ENCODE results near the gene PAQR9.

The PAQR9 gene

GRCh38 chr3:142987707-142988106 is 24.2 kb upstream of the PAQR9 start:
- H3K4me3 ChIP-seq, result no peak overlapping the region
- no peak for TF ChIP-seq POLR2AphosphoS5 (IDR thresholded peaks at IDR 0.05; ENCODE audit: borderline replicate concordance, low read depth, low read length)
- TF ChIP-seq FOXP2 (optimal IDR thresholded peaks at IDR 0.05; ENCODE audit: control extremely low read depth, extremely low read length, insufficient read depth), result no peak
- no peak for TF ChIP-seq EZH2 (IDR thresholded peaks at IDR 0.05)
- DNase-seq (ENCODE audit: low read depth, low spot score), result no peak
- H3K9ac ChIP-seq (ENCODE audit: insufficient read length), result no peak overlapping the region
- H3K9me3 ChIP-seq (ENCODE audit: low read depth, low read length), result no peaks in the 10 kb centered on the region
- H3K27ac ChIP-seq, result no peak overlapping the region
- H3K36me3 ChIP-seq (ENCODE audit: insufficient read depth, low read length), result no peaks in the 10 kb centered on the region

GRCh38 chr3:142987080-142987700 is 23.7 kb upstream of the PAQR9 start:
- no peak overlapping the region for H3K27ac ChIP-seq
- DNase-seq (ENCODE audit: low read depth, low spot score), result peak; percentile 56
- H3K9ac ChIP-seq (ENCODE audit: insufficient read length), result no peak overlapping the region
- TF ChIP-seq POLR2AphosphoS5 (IDR thresholded peaks at IDR 0.05; ENCODE audit: borderline replicate concordance, low read depth, low read length), result no peak
- TF ChIP-seq FOXP2 (optimal IDR thresholded peaks at IDR 0.05; ENCODE audit: control extremely low read depth, extremely low read length, insufficient read depth), result no peak
- TF ChIP-seq EZH2 (IDR thresholded peaks at IDR 0.05), result no peak
- H3K4me3 ChIP-seq, result no peak overlapping the region
- no peaks in the 10 kb centered on the region for H3K9me3 ChIP-seq (ENCODE audit: low read depth, low read length)
- H3K36me3 ChIP-seq (ENCODE audit: insufficient read depth, low read length), result no peaks in the 10 kb centered on the region

- no peak for TF ChIP-seq EZH2 (IDR thresholded peaks at IDR 0.05)
- no peak for TF ChIP-seq POLR2AphosphoS5 (IDR thresholded peaks at IDR 0.05; ENCODE audit: borderline replicate concordance, low read depth, low read length)
- no peak for TF ChIP-seq FOXP2 (optimal IDR thresholded peaks at IDR 0.05; ENCODE audit: control extremely low read depth, extremely low read length, insufficient read depth)
- no peak overlapping the region for H3K27ac ChIP-seq
Observed at GRCh38 chr3:142984255-142984654, 20.8 kb upstream of the PAQR9 start.

GRCh38 chr3:142983318-142983717 is 19.8 kb upstream of the PAQR9 start:
- no peak for DNase-seq (ENCODE audit: low read depth, low spot score)
- Histone ChIP-seq H3K9ac (ENCODE audit: insufficient read length) (no peak overlapping the region), H3K27ac (no peak overlapping the region), H3K9me3 (ENCODE audit: low read depth, low read length) (no peaks in the 10 kb centered on the region), H3K4me3 (no peak overlapping the region), H3K36me3 (ENCODE audit: insufficient read depth, low read length) (no peaks in the 10 kb centered on the region)
- no peak for TF ChIP-seq EZH2 (IDR thresholded peaks at IDR 0.05)
- TF ChIP-seq POLR2AphosphoS5 (IDR thresholded peaks at IDR 0.05; ENCODE audit: borderline replicate concordance, low read depth, low read length), result no peak
- no peak for TF ChIP-seq FOXP2 (optimal IDR thresholded peaks at IDR 0.05; ENCODE audit: control extremely low read depth, extremely low read length, insufficient read depth)

More at GRCh38 chr3:142984255-142984654, 20.8 kb upstream of the PAQR9 start:
- Histone ChIP-seq H3K9ac (ENCODE audit: insufficient read length) (no peak overlapping the region), H3K36me3 (ENCODE audit: insufficient read depth, low read length) (no peaks in the 10 kb centered on the region), H3K9me3 (ENCODE audit: low read depth, low read length) (no peaks in the 10 kb centered on the region), H3K4me3 (no peak overlapping the region)
- DNase-seq (ENCODE audit: low read depth, low spot score), result no peak

GRCh38 chr3:142982038-142982773 is 18.7 kb upstream of the PAQR9 start:
- no peak for TF ChIP-seq POLR2AphosphoS5 (IDR thresholded peaks at IDR 0.05; ENCODE audit: borderline replicate concordance, low read depth, low read length)
- no peak for TF ChIP-seq EZH2 (IDR thresholded peaks at IDR 0.05)
- TF ChIP-seq FOXP2 (optimal IDR thresholded peaks at IDR 0.05; ENCODE audit: control extremely low read depth, extremely low read length, insufficient read depth), result no peak
- DNase-seq (ENCODE audit: low read depth, low spot score), result no peak
- Histone ChIP-seq H3K9me3 (ENCODE audit: low read depth, low read length) (no peaks in the 10 kb centered on the region), H3K9ac (ENCODE audit: insufficient read length) (no peak overlapping the region), H3K36me3 (ENCODE audit: insufficient read depth, low read length) (no peaks in the 10 kb centered on the region), H3K4me3 (no peak overlapping the region), H3K27ac (no peak overlapping the region)

- Histone ChIP-seq H3K36me3 (ENCODE audit: insufficient read depth, low read length) (no peaks in the 10 kb centered on the region), H3K9me3 (ENCODE audit: low read depth, low read length) (no peaks in the 10 kb centered on the region), H3K9ac (ENCODE audit: insufficient read length) (no peak overlapping the region), H3K4me3 (no peak overlapping the region), H3K27ac (no peak overlapping the region)
- TF ChIP-seq FOXP2 (optimal IDR thresholded peaks at IDR 0.05; ENCODE audit: control extremely low read depth, extremely low read length, insufficient read depth) (no peak), EZH2 (IDR thresholded peaks at IDR 0.05) (no peak), POLR2AphosphoS5 (IDR thresholded peaks at IDR 0.05; ENCODE audit: borderline replicate concordance, low read depth, low read length) (no peak)
- DNase-seq (ENCODE audit: low read depth, low spot score), result no peak
Observed at GRCh38 chr3:142981108-142981507, 17.6 kb upstream of the PAQR9 start.

- H3K27ac ChIP-seq, result no peak overlapping the region
- H3K36me3 ChIP-seq (ENCODE audit: insufficient read depth, low read length), result no peaks in the 10 kb centered on the region
- no peak overlapping the region for H3K9ac ChIP-seq (ENCODE audit: insufficient read length)
- TF ChIP-seq POLR2AphosphoS5 (IDR thresholded peaks at IDR 0.05; ENCODE audit: borderline replicate concordance, low read depth, low read length), result no peak
- no peak for TF ChIP-seq FOXP2 (optimal IDR thresholded peaks at IDR 0.05; ENCODE audit: control extremely low read depth, extremely low read length, insufficient read depth)
- TF ChIP-seq EZH2 (IDR thresholded peaks at IDR 0.05), result no peak
- no peak for DNase-seq (ENCODE audit: low read depth, low spot score)
- no peak overlapping the region for H3K4me3 ChIP-seq
- no peaks in the 10 kb centered on the region for H3K9me3 ChIP-seq (ENCODE audit: low read depth, low read length)
Observed at GRCh38 chr3:142977399-142977728, 13.9 kb upstream of the PAQR9 start.

- no peak for DNase-seq (ENCODE audit: low read depth, low spot score)
- H3K9ac ChIP-seq (ENCODE audit: insufficient read length), result no peak overlapping the region
- H3K27ac ChIP-seq, result no peak overlapping the region
- TF ChIP-seq FOXP2 (optimal IDR thresholded peaks at IDR 0.05; ENCODE audit: control extremely low read depth, extremely low read length, insufficient read depth) (no peak), POLR2AphosphoS5 (IDR thresholded peaks at IDR 0.05; ENCODE audit: borderline replicate concordance, low read depth, low read length) (no peak), EZH2 (IDR thresholded peaks at IDR 0.05) (no peak)
- no peaks in the 10 kb centered on the region for H3K9me3 ChIP-seq (ENCODE audit: low read depth, low read length)
- no peaks in the 10 kb centered on the region for H3K36me3 ChIP-seq (ENCODE audit: insufficient read depth, low read length)
- no peak overlapping the region for H3K4me3 ChIP-seq
Observed at GRCh38 chr3:142976621-142977398, 13.3 kb upstream of the PAQR9 start.
